AG04450 (cell line): ENCODE data around the gene EHMT2. TPM values are rescaled to one million over a fixed set of nuclear protein-coding genes. Genes with fewer than 3 reads are reported as not detected.
A peak's percentile ranks its signal among the peaks of the same experiment; 100 is the strongest.

ENCODE experiments used
- CTCF ChIA-PET: fragments of 300-600, 350-600 bp; formaldehyde crosslinking; extraction: SDS; loops from one replicate; lab custom pipeline; 2022; ENCODE audit warnings: antibody characterized with exemption, inconsistent platforms; lab: Charles Lee
- POLR2A ChIA-PET: fragments of 350-600 bp; formaldehyde crosslinking; extraction: SDS; loops from one replicate; lab custom pipeline; 2021; ENCODE audit warnings: antibody characterized with exemption, inconsistent platforms; lab: Yijun Ruan, JAX
- DNase-seq: peaks from one replicate; pipeline ENCODE4 v3.0.0-alpha.2; 2011; ENCODE audit warnings: low read depth, low spot score
- H3K27ac ChIP-seq: one replicate; pipeline ENCODE4 v1.5.1; 2012; ENCODE audit warnings: low read depth, low read length, control low read depth
- H3K27me3 ChIP-seq: one replicate; pipeline ENCODE4 v1.6.0; 2012; ENCODE audit warnings: low read length; ENCODE audit not compliant: control insufficient read depth, insufficient read depth
- H3K4me3 ChIP-seq: 2 replicates; pipeline ENCODE4 v1.5.1; 2011; ENCODE audit warnings: mild to moderate bottlenecking, low read depth, low read length, control low read depth
- H3K9me3 ChIP-seq: 2 replicates; pipeline ENCODE4 v1.5.1; 2012; ENCODE audit warnings: low read length; ENCODE audit not compliant: control insufficient read depth, insufficient read depth
- polyA plus RNA-seq: library from polyadenylated mRNA; depleted of rRNA; stranded (reverse); fragments of >200 nt; gene quantifications from 2 replicates; pipeline ENCODE4 v1.2.3, GENCODE V29; 2011
- TF ChIP-seq, protein P1 (sequence below): IDR thresholded peaks from 2 replicates; pipeline ENCODE4 v1.5.1; 2011; ENCODE audit warnings: low read depth, low read length, control low read depth, inconsistent platforms

The EHMT2 gene
- polyA plus RNA-seq, 1 experiment, result 23.8 TPM

DNA sequence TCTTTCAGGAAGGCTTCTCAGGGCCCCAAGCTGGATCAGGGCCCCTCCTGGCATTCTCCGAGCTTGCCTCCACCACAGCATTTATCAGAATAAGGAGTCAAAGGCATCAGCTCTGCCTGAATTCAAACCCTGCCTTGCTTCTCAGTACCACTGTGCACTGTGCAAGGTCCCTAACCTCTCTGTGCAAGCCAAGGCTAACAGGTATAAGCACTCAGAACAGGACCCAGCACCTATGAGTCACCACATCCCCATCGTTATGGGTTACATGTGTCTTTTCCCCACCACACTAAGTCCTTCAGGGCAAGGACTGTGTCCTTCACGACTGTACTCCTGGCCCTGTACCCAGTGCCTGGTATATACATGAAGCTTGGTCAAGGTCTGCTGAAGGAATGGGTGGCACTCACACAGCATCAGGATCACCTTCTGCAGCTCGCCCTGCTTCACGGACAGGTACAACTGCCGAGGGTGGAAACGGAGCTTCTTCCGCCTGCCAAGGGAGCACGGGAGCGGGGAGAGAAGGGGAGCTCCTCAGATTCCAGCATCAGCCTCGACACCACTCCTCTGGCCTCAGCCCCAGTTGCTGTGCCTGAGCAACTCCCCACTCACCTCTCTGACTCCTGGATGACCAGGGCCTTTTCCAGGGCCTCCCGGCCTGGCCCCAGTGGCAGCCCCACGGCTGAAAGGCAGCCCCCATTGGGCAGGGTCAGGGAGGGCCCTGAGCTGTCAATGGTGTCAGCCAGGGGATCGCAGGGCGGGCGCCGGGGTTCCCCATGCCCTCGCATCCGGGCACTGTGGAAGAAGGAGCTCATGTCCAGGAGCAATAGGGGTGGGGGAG lies 10.1 kb downstream of the EHMT2 start:
- no peak overlapping the region for H3K27ac ChIP-seq
- no peaks in the 10 kb centered on the region; the same call in 1 of the 2 replicates for H3K9me3 ChIP-seq
- ChIA-PET CTCF (interaction anchor here (0.6 to 5.0 kb wide), 3 partner anchors 11 to 217 kb away, joined by 3 to 21 read pairs (median 8); no protein-coding TSS in a partner anchor), POLR2A (interaction anchor here (0.6 kb wide), 1 partner anchor 57 kb away, joined by 14 read pairs; no protein-coding TSS in a partner anchor)
- TF ChIP-seq, protein P1, sequence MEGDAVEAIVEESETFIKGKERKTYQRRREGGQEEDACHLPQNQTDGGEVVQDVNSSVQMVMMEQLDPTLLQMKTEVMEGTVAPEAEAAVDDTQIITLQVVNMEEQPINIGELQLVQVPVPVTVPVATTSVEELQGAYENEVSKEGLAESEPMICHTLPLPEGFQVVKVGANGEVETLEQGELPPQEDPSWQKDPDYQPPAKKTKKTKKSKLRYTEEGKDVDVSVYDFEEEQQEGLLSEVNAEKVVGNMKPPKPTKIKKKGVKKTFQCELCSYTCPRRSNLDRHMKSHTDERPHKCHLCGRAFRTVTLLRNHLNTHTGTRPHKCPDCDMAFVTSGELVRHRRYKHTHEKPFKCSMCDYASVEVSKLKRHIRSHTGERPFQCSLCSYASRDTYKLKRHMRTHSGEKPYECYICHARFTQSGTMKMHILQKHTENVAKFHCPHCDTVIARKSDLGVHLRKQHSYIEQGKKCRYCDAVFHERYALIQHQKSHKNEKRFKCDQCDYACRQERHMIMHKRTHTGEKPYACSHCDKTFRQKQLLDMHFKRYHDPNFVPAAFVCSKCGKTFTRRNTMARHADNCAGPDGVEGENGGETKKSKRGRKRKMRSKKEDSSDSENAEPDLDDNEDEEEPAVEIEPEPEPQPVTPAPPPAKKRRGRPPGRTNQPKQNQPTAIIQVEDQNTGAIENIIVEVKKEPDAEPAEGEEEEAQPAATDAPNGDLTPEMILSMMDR, result no peak
- H3K27me3 ChIP-seq, result no peaks in the 10 kb centered on the region
- no peak for DNase-seq
- H3K4me3 ChIP-seq, result no peak overlapping the region

DNA sequence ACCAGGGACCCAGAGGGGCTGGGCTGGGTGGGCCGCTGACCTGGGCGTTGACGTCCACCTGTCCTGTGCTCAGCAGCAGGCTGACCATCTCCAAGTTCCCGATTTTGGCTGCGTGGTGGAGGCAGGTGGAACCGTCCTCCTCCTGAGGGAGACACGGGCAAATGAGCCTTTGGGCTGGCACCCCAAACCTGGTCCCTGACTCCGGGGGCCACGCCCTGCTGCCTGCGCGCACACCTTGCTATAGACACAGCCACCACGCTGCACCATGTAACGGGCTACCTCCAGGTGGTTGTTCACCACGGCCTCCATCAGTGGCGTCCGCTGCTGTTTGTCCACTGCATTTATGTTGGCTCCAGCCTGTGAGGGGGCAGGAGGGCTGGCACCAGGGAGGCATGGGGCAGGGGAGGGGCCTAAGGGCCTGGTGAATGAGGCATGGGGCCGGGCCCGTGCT lies 10.9 kb downstream of the EHMT2 start:
- ChIA-PET POLR2A (interaction anchor here (0.7 kb wide), 1 partner anchor 63 kb away, joined by 3 read pairs; no protein-coding TSS in a partner anchor), CTCF (no interaction called here)
- Histone ChIP-seq H3K9me3 (no peaks in the 10 kb centered on the region; the same call in 1 of the 2 replicates), H3K27me3 (no peaks in the 10 kb centered on the region), H3K4me3 (no peak overlapping the region), H3K27ac (no peak overlapping the region)
- TF ChIP-seq, protein P1, result no peak
- DNase-seq, result no peak

DNA sequence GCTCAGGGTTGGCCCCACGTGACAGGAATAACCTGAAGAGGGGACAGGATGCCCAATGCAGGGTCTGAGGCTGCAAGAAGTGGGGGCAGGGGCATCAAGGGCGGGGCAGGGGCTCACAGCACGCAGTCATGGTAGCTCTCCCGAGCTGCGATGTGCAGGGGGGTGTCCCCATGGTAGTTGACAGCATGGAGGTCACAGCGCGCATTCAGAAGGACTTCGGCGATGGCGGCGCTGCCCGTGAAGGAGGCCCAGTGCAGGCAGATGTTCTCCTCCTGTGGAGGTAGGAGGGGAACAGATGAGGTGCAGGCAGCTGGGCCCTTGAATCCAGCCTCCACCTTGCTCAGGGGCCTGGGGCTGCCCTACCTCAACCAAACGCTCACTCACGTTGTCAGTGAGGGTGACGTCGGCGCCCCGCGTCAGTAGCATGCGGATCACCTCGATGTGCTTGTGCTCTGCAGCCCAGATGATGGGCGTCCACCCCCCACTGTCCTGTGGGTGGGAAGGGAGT lies 12.9 kb downstream of the EHMT2 start:
- no peaks in the 10 kb centered on the region for H3K27me3 ChIP-seq
- POLR2A ChIA-PET, result no interaction called here
- no peak for DNase-seq
- no peaks in the 10 kb centered on the region; the same call in 1 of the 2 replicates for H3K9me3 ChIP-seq
- H3K4me3 ChIP-seq, result no peak overlapping the region
- TF ChIP-seq, protein P1, result no peak
- H3K27ac ChIP-seq, result no peak overlapping the region
- CTCF ChIA-PET, result no interaction called here

DNA sequence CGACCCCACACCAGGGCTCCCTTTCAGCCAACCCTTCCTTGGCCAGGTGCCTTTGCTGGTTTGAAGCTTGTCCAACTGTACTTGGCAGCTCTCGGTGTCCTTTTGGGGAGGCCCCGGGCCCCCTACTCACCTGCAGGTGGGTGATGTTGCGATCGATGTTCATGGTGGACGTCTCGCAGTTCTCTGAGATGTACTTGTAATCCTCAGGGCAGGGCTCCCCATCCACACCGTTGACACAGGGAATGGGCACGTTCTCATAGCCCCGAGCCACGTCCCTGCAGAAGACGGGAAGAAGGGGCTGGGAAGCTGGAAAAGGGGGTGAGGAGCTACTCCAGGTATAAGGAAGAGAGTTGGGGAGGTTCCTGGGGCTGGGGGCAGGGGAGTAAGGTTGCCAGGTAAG lies 13.8 kb downstream of the EHMT2 start:
- TF ChIP-seq, protein P1, result no peak
- Histone ChIP-seq H3K9me3 (no peaks in the 10 kb centered on the region; the same call in 1 of the 2 replicates), H3K27me3 (no peaks in the 10 kb centered on the region), H3K4me3 (no peak overlapping the region), H3K27ac (no peak overlapping the region)
- POLR2A ChIA-PET, result no interaction called here
- no peak for DNase-seq
- CTCF ChIA-PET, result no interaction called here

DNA sequence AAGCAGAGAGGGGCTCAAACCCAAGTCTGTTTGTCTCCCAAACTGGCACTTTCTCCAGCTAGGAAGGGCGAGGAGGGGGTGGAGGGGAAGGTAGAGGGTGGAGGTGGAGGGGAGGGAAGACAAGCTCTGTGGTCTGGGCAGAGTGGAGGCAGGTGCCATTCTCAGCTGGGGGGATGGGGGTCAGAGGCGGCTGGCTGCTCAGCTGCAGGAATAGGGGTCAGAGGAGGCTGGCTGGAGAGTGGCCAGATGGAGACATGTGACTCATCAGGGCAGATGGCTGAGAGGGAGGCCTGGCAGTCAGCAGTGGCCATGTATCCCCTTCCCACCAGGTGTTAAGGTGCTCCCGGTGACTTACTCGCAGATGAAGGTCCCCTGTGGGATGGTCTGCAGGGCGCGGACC lies 15.2 kb downstream of the EHMT2 start:
- CTCF ChIA-PET, result no interaction called here
- Histone ChIP-seq H3K4me3 (no peak overlapping the region), H3K9me3 (no peaks in the 10 kb centered on the region), H3K27me3 (no peaks in the 10 kb centered on the region), H3K27ac (no peak overlapping the region)
- POLR2A ChIA-PET, result no interaction called here
- DNase-seq, result peak; percentile 21
- TF ChIP-seq, protein P1, result no peak
